Suprapubic skin (tissue), 4 donors: ENCODE results near the gene SRP54. TPM values are rescaled to one million over a fixed set of nuclear protein-coding genes. Genes with fewer than 3 reads are reported as not detected.
"Not testable (repeated sequence)": the region's sequence is repeated elsewhere in the genome, so short reads cannot be mapped to it uniquely, and the experiment has no call there.

Experiments
- DNase-seq, 2 donors: peaks; one replicate each; pipeline ENCODE4 v3.0.0-alpha.2; 2019; ENCODE audit warnings: low spot score in 2 of 2
- H3K27ac ChIP-seq: fragments of 200-600 bp; sonication (generic); one replicate; pipeline ENCODE4 v1.5.1; 2019
- H3K27me3 ChIP-seq: fragments of 200-600 bp; sonication (generic); one replicate; pipeline ENCODE4 v1.5.1; 2019
- H3K36me3 ChIP-seq: fragments of 200-600 bp; sonication (generic); one replicate; pipeline ENCODE4 v1.5.1; 2019
- H3K4me1 ChIP-seq: fragments of 200-600 bp; sonication (generic); one replicate; pipeline ENCODE4 v1.5.1; 2019
- H3K4me3 ChIP-seq: fragments of 200-600 bp; sonication (generic); one replicate; pipeline ENCODE4 v1.5.1; 2019; ENCODE audit warnings: mild to moderate bottlenecking
- H3K9me3 ChIP-seq: fragments of 200-600 bp; sonication (generic); one replicate; pipeline ENCODE4 v1.5.1; 2019
- EP300 ChIP-seq: sonication (generic); formaldehyde crosslinking; IDR thresholded peaks from one replicate; pipeline ENCODE4 v1.6.1; 2017; ENCODE audit warnings: antibody characterized with exemption
- POLR2A ChIP-seq, 2 donors: fragments of 450-650 bp; IDR thresholded peaks; one replicate each; pipeline ENCODE4 v1.6.1; 2017; ENCODE audit warnings: antibody characterized with exemption in 2 of 2, mild to moderate bottlenecking in 2 of 2, moderate library complexity in 2 of 2
- POLR2AphosphoS5 ChIP-seq, 3 donors: sonication (generic); formaldehyde crosslinking; IDR thresholded peaks; one replicate each; pipeline ENCODE4 v1.6.1; 2017; ENCODE audit warnings: antibody characterized with exemption in 3 of 3
- WGBS: methylation state at CpG from one replicate; pipeline ENCODE4 v1.1.5; 2018; 5-methylcytosine and 5-hydroxymethylcytosine counted together
- total RNA-seq, 4 donors: library from RNA; depleted of rRNA; stranded (reverse); fragments of >200 nt; gene quantifications; one replicate each; pipeline ENCODE4 v1.1.0, GENCODE V29; 2016
- TF ChIP-seq, protein P1 (sequence below), 2 donors: fragments of 200-600 bp in 1 of 2; fragments of 450-650 bp in 1 of 2; sonication (generic) in 1 of 2; IDR thresholded peaks; one replicate each; pipeline ENCODE4 v1.5.1; 2016 to 2019; ENCODE audit warnings: antibody characterized with exemption in 2 of 2, mild to moderate bottlenecking in 1 of 2, moderate library complexity in 1 of 2

SRP54 gene
- total RNA-seq, 4 donors from 2014 or later, result 41.5 to 89.5 (median 50.8) TPM

DNA sequence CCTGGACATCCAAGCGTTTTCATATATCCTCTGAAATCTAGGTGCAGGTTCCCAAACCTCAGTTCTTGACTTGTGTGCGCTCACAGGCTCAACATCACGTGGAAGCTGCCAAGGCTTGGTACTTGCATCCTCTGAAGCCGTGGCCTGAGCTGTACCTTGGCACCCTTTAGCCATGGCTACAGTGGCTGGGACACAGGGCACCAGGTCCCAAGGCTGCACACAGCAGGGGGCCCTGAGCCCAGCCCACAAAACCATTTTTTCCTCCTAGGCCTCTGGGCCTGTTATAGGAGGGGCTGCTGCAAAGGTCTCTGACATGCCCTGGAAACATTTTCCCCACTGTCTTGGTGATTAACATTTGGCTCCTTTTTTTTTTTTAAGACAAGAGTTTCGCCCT lies 51.6 kb downstream of the SRP54 start:
- 98% methylated on average over 5 of the region's 5 CpGs for WGBS
- Histone ChIP-seq H3K36me3 (peaks cover 51% of the 10 kb centered on the region), H3K27ac (no peak overlapping the region), H3K27me3 (no peaks in the 10 kb centered on the region), H3K4me3 (no peak overlapping the region), H3K9me3 (no peaks in the 10 kb centered on the region), H3K4me1 (no peaks in the 10 kb centered on the region)
- no peak for DNase-seq
- TF ChIP-seq, protein P1, sequence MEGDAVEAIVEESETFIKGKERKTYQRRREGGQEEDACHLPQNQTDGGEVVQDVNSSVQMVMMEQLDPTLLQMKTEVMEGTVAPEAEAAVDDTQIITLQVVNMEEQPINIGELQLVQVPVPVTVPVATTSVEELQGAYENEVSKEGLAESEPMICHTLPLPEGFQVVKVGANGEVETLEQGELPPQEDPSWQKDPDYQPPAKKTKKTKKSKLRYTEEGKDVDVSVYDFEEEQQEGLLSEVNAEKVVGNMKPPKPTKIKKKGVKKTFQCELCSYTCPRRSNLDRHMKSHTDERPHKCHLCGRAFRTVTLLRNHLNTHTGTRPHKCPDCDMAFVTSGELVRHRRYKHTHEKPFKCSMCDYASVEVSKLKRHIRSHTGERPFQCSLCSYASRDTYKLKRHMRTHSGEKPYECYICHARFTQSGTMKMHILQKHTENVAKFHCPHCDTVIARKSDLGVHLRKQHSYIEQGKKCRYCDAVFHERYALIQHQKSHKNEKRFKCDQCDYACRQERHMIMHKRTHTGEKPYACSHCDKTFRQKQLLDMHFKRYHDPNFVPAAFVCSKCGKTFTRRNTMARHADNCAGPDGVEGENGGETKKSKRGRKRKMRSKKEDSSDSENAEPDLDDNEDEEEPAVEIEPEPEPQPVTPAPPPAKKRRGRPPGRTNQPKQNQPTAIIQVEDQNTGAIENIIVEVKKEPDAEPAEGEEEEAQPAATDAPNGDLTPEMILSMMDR (IDR thresholded peaks at IDR 0.05), result no peak
- no peak for TF ChIP-seq POLR2AphosphoS5 (IDR thresholded peaks at IDR 0.05)
- TF ChIP-seq EP300, result no peak
- TF ChIP-seq POLR2A (IDR thresholded peaks at IDR 0.05), result no peak

DNA sequence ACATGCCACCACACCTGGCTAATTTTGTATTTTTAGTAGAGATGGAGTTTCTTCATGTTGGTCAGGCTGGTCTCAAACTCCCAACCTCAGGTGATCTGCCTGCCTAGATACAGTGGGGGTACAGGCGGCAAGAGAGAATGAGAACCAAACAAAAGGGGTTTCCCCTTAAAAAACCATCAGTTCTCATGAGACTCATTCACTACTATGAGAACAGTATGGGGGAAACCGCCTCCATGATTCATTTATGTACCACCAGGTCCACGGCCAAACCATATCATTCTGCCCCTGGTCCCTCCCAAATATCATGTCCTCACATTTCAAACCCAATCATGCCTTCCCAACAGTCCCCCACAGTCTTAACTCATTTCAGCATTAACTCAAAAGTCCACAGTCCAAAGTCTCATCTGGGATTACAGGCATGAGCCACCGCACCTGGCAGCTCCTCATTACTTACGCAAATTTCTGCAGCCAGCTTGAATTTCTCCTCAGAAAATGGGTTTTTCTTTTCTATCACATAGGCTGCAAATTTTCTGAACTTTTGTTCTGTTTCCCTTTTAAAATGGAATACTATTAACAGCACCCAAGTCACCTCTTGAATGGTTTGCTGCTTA lies 52.3 kb downstream of the SRP54 start:
- not testable (repeated sequence) for H3K27ac ChIP-seq, DNase-seq, H3K4me3 ChIP-seq, H3K9me3 ChIP-seq, H3K27me3 ChIP-seq, H3K4me1 ChIP-seq
- WGBS, result 98% methylated on average over 5 of the region's 5 CpGs
- H3K36me3 ChIP-seq, result peaks cover 45% of the 10 kb centered on the region

DNA sequence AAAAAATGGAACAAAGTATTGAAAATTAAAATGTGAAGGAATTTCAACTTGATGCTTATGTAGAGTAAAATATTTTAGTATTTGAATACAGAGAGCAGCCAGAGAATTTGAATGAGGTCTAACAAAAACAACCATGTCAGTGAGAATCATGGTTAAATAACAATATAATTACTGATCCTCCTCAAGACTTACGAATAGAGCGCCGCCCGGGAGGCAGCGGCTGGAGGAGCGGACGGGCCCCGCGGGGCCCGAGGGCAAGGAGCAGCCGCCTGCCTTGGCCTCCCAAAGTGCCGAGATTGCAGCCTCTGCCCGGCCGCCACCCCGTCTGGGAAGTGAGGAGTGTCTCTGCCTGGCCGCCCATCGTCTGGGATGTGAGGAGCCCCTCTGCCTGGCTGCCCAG lies 55.5 kb downstream of the SRP54 start:
- H3K4me3 ChIP-seq, H3K4me1 ChIP-seq, H3K27me3 ChIP-seq, DNase-seq, H3K9me3 ChIP-seq, H3K27ac ChIP-seq: not testable (repeated sequence)
- 83% methylated on average over 1 of the region's 17 CpGs for WGBS
- peaks cover 12% of the 10 kb centered on the region for H3K36me3 ChIP-seq

DNA sequence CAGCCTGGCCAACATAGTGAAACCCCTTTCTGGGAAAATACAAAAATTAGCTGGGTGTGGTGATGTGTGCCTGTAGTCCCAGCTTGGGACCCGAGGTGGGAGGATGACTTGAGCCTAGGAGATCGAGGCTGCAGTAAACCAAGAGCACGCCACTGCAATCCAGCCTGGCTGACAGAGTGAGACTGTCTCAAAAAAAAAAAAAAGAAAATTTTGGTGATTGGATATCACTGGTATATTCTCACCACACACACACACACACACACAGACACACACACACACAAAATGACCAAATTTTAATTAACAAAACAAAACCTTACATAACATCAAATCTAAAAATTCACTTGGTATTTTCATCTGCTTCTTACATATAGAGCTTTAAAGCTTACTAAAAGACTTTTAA lies 59.8 kb downstream of the SRP54 start:
- no peaks in the 10 kb centered on the region for H3K9me3 ChIP-seq
- no peak overlapping the region for H3K27ac ChIP-seq
- H3K4me1 ChIP-seq, result peaks cover 18% of the 10 kb centered on the region
- TF ChIP-seq EP300, result no peak
- H3K4me3 ChIP-seq, result no peak overlapping the region
- H3K36me3 ChIP-seq, result no peaks in the 10 kb centered on the region
- WGBS, result 82% methylated on average over 3 of the region's 3 CpGs
- H3K27me3 ChIP-seq, result no peaks in the 10 kb centered on the region
- no peak for DNase-seq

DNA sequence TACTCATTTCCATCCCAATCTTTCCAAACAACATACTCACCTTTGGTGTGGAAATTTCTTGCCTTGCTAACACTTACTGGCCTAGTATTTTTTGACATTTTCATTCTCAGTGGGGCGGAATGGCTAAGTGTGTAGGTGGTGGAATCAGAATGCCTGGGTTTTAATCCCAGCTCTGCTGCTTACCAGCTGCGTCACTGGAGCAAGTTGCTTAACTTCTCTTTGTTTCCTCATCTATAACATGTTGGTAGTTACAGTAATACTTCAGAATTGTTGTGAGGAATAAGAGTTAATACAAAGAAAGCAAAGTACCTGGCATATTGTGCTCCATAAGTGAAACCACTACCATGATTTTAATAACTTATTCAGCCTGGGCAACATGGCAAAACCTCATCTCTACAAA lies 60.3 kb downstream of the SRP54 start:
- TF ChIP-seq, protein P1 (IDR thresholded peaks at IDR 0.05), result no peak
- no peak for TF ChIP-seq POLR2A (IDR thresholded peaks at IDR 0.05)
- TF ChIP-seq EP300, result no peak
- no peak for TF ChIP-seq POLR2AphosphoS5 (IDR thresholded peaks at IDR 0.05)
- Histone ChIP-seq H3K9me3 (no peaks in the 10 kb centered on the region), H3K4me3 (no peak overlapping the region), H3K4me1 (peaks cover 20% of the 10 kb centered on the region), H3K27ac (no peak overlapping the region), H3K27me3 (no peaks in the 10 kb centered on the region), H3K36me3 (no peaks in the 10 kb centered on the region)
- no peak for DNase-seq
- 93% methylated on average over 2 of the region's 2 CpGs for WGBS

DNA sequence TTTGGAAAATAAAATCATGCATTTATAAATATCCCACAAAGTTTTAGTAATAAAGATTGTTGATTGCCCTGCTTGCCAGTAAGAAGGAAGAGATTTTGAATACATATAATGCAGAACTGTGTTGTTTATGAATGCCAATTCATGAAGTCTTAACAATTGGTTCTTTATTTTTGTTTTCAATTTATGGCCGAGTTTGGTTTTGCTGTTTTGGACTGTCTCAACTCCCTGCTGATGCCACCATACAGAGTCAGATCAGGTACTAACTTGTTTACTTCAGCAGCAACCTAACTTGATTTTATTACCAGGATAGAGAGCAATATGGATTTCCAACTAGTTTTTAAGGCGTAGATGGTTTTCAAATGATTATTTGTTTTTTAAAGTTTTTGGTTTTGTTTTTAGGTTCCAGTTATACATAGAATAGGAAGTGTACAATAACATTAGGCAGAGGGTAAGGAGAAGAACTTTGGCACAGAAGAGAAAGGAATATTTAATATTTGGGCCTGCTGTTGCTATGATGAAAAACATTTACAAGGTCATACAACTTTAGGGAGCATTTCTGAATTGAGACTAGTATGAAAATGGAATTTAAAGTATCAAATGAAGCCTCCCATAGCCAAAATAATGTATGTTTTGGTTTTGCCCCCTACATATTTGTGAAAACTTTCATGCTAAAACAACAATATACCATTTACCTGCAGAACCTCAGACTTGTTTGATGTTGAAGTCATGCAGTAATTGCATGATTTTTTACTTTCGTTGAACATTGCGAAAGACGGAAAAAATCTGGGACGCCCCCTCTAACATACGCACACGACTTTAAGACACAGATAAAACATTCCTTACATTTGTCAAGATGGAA lies 62.4 kb downstream of the SRP54 start:
- Histone ChIP-seq H3K9me3 (no peaks in the 10 kb centered on the region), H3K4me3 (peak overlapping the region; percentile 81), H3K36me3 (no peaks in the 10 kb centered on the region), H3K4me1 (peaks cover 20% of the 10 kb centered on the region), H3K27ac (peak overlapping the region; percentile 97), H3K27me3 (no peaks in the 10 kb centered on the region)
- TF ChIP-seq POLR2A (IDR thresholded peaks at IDR 0.05) (no peak), EP300 (no peak), POLR2AphosphoS5 (IDR thresholded peaks at IDR 0.05) (no peak)
- TF ChIP-seq, protein P1 (IDR thresholded peaks at IDR 0.05), result no peak
- no peak for DNase-seq
- 14% methylated on average over 8 of the region's 8 CpGs for WGBS
